PFSK-1 (cell line): Measurements from ENCODE around the gene KRT71.

Experiments
- FOXP2 ChIP-seq: optimal IDR thresholded peaks from 2 replicates; pipeline ENCODE3; 2011; ENCODE audit warnings: borderline replicate concordance, control low read depth, inconsistent platforms; ENCODE audit not compliant: insufficient read depth; ENCODE audit errors: extremely low read length, extremely low read depth
- POLR2AphosphoS5 ChIP-seq: IDR thresholded peaks from 2 replicates; pipeline ENCODE4 v1.6.1; 2012; ENCODE audit warnings: low read depth, mild to moderate bottlenecking, control low read depth, low read length, moderate library complexity
- REST ChIP-seq, 2 experiments: IDR thresholded peaks; 2 replicates each; pipeline versions ENCODE4 v1.6.1 to v1.8.0; 2011 to 2012; ENCODE audit warnings: low read depth in 2 of 2, low read length in 2 of 2, control low read depth in 1 of 2, inconsistent platforms in 1 of 2, mild to moderate bottlenecking in 1 of 2, moderate library complexity in 1 of 2; ENCODE audit not compliant: insufficient read depth in 1 of 2
- SIN3A ChIP-seq: IDR thresholded peaks from 2 replicates; pipeline ENCODE4 v1.6.1; 2012; ENCODE audit warnings: mild to moderate bottlenecking, low read length, moderate library complexity, borderline replicate concordance; ENCODE audit not compliant: insufficient read depth
- TAF1 ChIP-seq: IDR thresholded peaks from 2 replicates; pipeline ENCODE4 v1.6.1; 2012; ENCODE audit warnings: low read length, control low read depth, borderline replicate concordance; ENCODE audit not compliant: insufficient read depth

- TF ChIP-seq TAF1 (no peak), POLR2AphosphoS5 (no peak), REST (IDR thresholded peaks at IDR 0.05; ENCODE audit: insufficient read depth in 1 of 2, low read depth in 2 of 2, low read length in 2 of 2) (no peak), SIN3A (no peak), FOXP2 (no peak)
These were observed 32.9 kb downstream of the KRT71 start, which contains the start of gene KRT5 for GRCh38 chr12:52519826-52520662.
